CD4-positive, alpha-beta T cell (primary cell): ENCODE data around the gene SLC38A3. TPM values are rescaled to one million over a fixed set of nuclear protein-coding genes. Genes with fewer than 3 reads are reported as not detected.
A peak's percentile ranks its signal among the peaks of the same experiment; 100 is the strongest.

Experiments used
- ATAC-seq: fragments of 200-7000 bp; cut with Tn5 transposase; one replicate; pipeline ENCODE4 v1.10.0; 2022; ENCODE audit warnings: mild to moderate bottlenecking; ENCODE audit not compliant: poor library complexity
- CTCF ChIA-PET: fragments of 350-600 bp; sonication (Branson Sonifier 250); formaldehyde crosslinking; loops from one replicate; lab custom pipeline; 2021; ENCODE audit warnings: antibody characterized with exemption, inconsistent platforms; lab: Charles Lee
- POLR2A ChIA-PET: fragments of 350-600 bp; sonication (Branson Sonifier 250); formaldehyde crosslinking; loops from one replicate; lab custom pipeline; 2021; ENCODE audit warnings: antibody characterized with exemption, inconsistent platforms; lab: Charles Lee
- DNase-seq, 14 experiments: peaks; one replicate each; pipeline ENCODE4 v3.0.0-alpha.2; 2013 to 2020; ENCODE audit warnings: mixed read lengths in 2 of 14
- H3K27ac ChIP-seq, 2 donors: one replicate each; pipeline versions ENCODE4 v1.5.1 to v1.7.0; 2013; ENCODE audit warnings: low read length in 2 of 2, low read depth in 1 of 2, mild to moderate bottlenecking in 1 of 2
- H3K27me3 ChIP-seq, 2 experiments: 1 replicate in 1 of 2; 2 replicates in 1 of 2; pipeline versions ENCODE4 v1.6.1 to v1.7.0; 2013; ENCODE audit warnings: low read length in 2 of 2, control low read depth in 1 of 2, mild to moderate bottlenecking in 1 of 2, moderate library complexity in 1 of 2; ENCODE audit not compliant: insufficient read depth in 2 of 2, control insufficient read depth in 1 of 2
- H3K36me3 ChIP-seq: one replicate; pipeline ENCODE4 v1.6.1; 2013; ENCODE audit warnings: low read length, control low read depth; ENCODE audit not compliant: insufficient read depth
- H3K4me1 ChIP-seq: one replicate; pipeline ENCODE4 v1.6.1; 2013; ENCODE audit warnings: low read length, control low read depth; ENCODE audit not compliant: insufficient read depth
- H3K4me3 ChIP-seq: one replicate; pipeline ENCODE4 v1.5.1; 2013; ENCODE audit warnings: mild to moderate bottlenecking, low read length, moderate library complexity
- H3K9me3 ChIP-seq, 2 experiments: 1 replicate in 1 of 2; 2 replicates in 1 of 2; pipeline versions ENCODE4 v1.6.1 to v1.7.0; 2013; ENCODE audit warnings: low read length in 2 of 2, mild to moderate bottlenecking in 2 of 2, control low read depth in 1 of 2, moderate library complexity in 1 of 2; ENCODE audit not compliant: control insufficient read depth in 1 of 2, insufficient read depth in 1 of 2
- H3K27ac Mint-ChIP-seq: one replicate; pipeline ENCODE4 v1.8.0; 2020; ENCODE audit warnings: mixed read lengths
- H3K27me3 Mint-ChIP-seq: one replicate; pipeline ENCODE4 v1.8.0; 2021; ENCODE audit warnings: mixed read lengths
- H3K36me3 Mint-ChIP-seq: one replicate; pipeline ENCODE4 v1.8.0; 2021; ENCODE audit warnings: low read depth, mixed read lengths
- H3K4me1 Mint-ChIP-seq: one replicate; pipeline ENCODE4 v1.8.0; 2021; ENCODE audit warnings: low read depth, mixed read lengths
- H3K4me3 Mint-ChIP-seq: one replicate; pipeline ENCODE4 v1.8.0; 2020; ENCODE audit warnings: mild to moderate bottlenecking, mixed read lengths
- H3K9me3 Mint-ChIP-seq: one replicate; pipeline ENCODE4 v1.8.0; 2020; ENCODE audit warnings: mixed read lengths
- intact Hi-C, 2 experiments: fragments of 100-400 bp; cut with DNase I in 1 of 2; cut with micrococcal nuclease in 1 of 2; formaldehyde crosslinking; loops; one replicate each; pipeline versions ENCODE4 v1.15.1 to v1.9.0; 2023 to 2025; cut with DNase I, micrococcal nuclease
- total RNA-seq, 174 experiments: library from RNA in 2 of 174; stranded (reverse) in 2 of 174; gene quantifications; one replicate each; pipeline ENCODE4 v1.2.3 and lab custom pipeline; 2021 to 2026
- TF ChIP-seq, protein P1 (sequence below): fragments of 200-600 bp; IDR thresholded peaks from one replicate; pipeline ENCODE4 v1.8.0; 2022; ENCODE audit warnings: antibody characterized with exemption, mild to moderate bottlenecking

The SLC38A3 gene
- total RNA-seq, 2 experiments from 2014 or later, result 1.0 to 1.1 TPM

DNA sequence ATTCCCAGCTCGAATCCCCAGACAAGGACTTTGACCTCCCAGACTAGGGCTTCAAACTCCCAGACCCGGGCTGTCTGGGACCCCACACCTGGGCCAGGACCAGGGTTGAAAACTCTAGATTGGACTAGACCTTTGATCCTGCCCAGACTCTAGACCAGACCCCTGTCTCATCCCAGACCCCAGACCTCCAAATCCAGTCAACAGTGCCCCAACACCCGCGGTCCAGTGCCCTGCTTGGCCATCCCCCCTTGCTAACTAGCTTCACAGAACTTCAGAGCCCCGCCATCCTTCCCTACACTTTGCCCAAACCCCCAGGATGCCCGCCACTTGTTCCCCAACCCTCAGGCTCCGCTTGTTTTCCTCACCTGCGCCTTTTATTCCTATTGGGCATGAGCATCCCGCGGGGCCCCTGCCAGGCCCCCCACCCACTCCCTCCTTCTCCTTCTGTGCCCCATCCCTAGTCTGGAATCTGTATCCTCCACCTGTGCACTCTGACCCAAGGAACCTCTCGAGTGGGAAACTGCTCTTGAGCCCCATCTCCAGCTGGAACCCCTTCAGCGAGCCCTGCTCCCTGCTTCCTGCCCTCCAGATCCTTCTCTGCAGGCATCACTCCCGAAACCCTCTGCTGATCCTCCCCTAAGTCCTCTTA lies 31.5 kb downstream of the SLC38A3 start:
- Histone ChIP-seq H3K27ac (peak overlapping the region; percentile 73 to 80), H3K4me1 (peaks cover 54% of the 10 kb centered on the region), H3K4me3 (peak overlapping the region; percentile 99), H3K36me3 (peaks cover 20% of the 10 kb centered on the region), H3K9me3 (no peaks in the 10 kb centered on the region), H3K27me3 (no peaks in the 10 kb centered on the region)
- intact Hi-C loops, result loop anchor here (1.0 to 5.0 kb wide), 4 partner anchors 9 to 101 kb away; partner anchors contain the start of genes HYAL3 (in 1 of the 2) and NAA80 (in 1 of the 2)
- no peak for DNase-seq
- peaks cover 52% of the 10 kb centered on the region for H3K4me1 Mint-ChIP-seq
- TF ChIP-seq, protein P1, sequence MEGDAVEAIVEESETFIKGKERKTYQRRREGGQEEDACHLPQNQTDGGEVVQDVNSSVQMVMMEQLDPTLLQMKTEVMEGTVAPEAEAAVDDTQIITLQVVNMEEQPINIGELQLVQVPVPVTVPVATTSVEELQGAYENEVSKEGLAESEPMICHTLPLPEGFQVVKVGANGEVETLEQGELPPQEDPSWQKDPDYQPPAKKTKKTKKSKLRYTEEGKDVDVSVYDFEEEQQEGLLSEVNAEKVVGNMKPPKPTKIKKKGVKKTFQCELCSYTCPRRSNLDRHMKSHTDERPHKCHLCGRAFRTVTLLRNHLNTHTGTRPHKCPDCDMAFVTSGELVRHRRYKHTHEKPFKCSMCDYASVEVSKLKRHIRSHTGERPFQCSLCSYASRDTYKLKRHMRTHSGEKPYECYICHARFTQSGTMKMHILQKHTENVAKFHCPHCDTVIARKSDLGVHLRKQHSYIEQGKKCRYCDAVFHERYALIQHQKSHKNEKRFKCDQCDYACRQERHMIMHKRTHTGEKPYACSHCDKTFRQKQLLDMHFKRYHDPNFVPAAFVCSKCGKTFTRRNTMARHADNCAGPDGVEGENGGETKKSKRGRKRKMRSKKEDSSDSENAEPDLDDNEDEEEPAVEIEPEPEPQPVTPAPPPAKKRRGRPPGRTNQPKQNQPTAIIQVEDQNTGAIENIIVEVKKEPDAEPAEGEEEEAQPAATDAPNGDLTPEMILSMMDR, result no peak
- ChIA-PET CTCF (interaction anchor here (1.6 to 3.1 kb wide), 4 partner anchors 10 to 42 kb away, joined by 5 to 23 read pairs (median 16); no protein-coding TSS in a partner anchor), POLR2A (interaction anchor here (0.6 to 4.0 kb wide), 9 partner anchors 9 to 1770 kb away, joined by 3 to 60 read pairs (median 5); partner anchors contain the start of genes HYAL3, IFRD2 and NAA80)
- no peaks in the 10 kb centered on the region for H3K9me3 Mint-ChIP-seq
- no peaks in the 10 kb centered on the region for H3K27me3 Mint-ChIP-seq
- H3K27ac Mint-ChIP-seq, result peak overlapping the region; percentile 92
- peaks cover 41% of the 10 kb centered on the region for H3K36me3 Mint-ChIP-seq
- H3K4me3 Mint-ChIP-seq, result peak overlapping the region; percentile 94
- ATAC-seq, result no peak

DNA sequence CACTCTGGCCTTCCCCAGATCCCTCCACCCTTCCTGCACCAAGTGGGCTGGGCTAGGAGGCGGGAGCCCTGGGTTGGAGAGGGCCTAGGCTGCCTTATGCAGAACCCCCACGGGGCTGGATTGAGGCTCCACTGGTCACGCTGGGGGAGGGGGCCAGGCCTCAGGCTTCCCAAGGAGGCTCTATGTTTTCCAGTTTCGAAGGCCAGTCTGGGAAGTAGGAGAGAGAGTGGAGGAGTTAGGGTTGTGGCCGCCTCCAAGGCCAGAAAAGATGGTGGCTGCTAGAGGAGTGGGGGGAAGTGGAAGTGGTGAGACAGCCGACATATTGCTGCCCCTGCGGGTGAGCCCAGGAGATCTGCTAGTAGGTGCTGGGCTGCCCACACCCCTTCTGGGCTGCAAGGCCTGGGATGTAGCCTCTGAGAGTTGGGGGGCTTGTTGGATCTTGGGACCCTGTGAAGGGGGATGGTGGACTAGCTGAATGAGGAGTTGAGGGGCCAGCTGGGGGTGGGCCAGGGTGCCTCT lies 32.1 kb downstream of the SLC38A3 start:
- H3K4me3 Mint-ChIP-seq, result peak overlapping the region; percentile 94
- H3K4me1 Mint-ChIP-seq, result peaks cover 57% of the 10 kb centered on the region
- H3K27me3 Mint-ChIP-seq, result no peaks in the 10 kb centered on the region

More for the DNA sequence above, 32.1 kb downstream of the SLC38A3 start:
- no peak for ATAC-seq
- POLR2A ChIA-PET, result interaction anchor here (0.6 to 4.0 kb wide), 7 partner anchors 9 to 1771 kb away, joined by 3 to 60 read pairs (median 7); partner anchors contain the start of genes HYAL3, IFRD2 and NAA80
- Histone ChIP-seq H3K9me3 (no peaks in the 10 kb centered on the region), H3K4me1 (peaks cover 60% of the 10 kb centered on the region), H3K27ac (peak overlapping the region; percentile 73 to 80), H3K4me3 (peak overlapping the region; percentile 99), H3K27me3 (no peaks in the 10 kb centered on the region), H3K36me3 (peaks cover 26% of the 10 kb centered on the region)
- DNase-seq, result peak in 7 of 14 experiments; percentile 24 to 68 (median 43)
- Mint-ChIP-seq H3K9me3 (no peaks in the 10 kb centered on the region), H3K27ac (peak overlapping the region; percentile 92), H3K36me3 (peaks cover 41% of the 10 kb centered on the region)
- TF ChIP-seq, protein P1, result no peak
- CTCF ChIA-PET, result interaction anchor here (2.2 to 3.1 kb wide), 2 partner anchors 9 to 11 kb away, joined by 6 to 22 read pairs; no protein-coding TSS in a partner anchor
- intact Hi-C loops, result loop anchor here (1.0 to 5.0 kb wide), 3 partner anchors 9 to 100 kb away; partner anchors contain the start of genes HYAL3 (in 1 of the 2) and NAA80 (in 1 of the 2)
